OCI-LY7 (cell line): ENCODE results near the gene VIPR2. TPM values are rescaled to one million over a fixed set of nuclear protein-coding genes. Genes with fewer than 3 reads are reported as not detected.

Experiments
- BruUV-seq: library from RNA; stranded (reverse); fragments of 400-500 nt; replicated peaks from 2 replicates; lab custom pipeline; 2021; lab: Mats Ljungman, UMichigan
- CTCF ChIA-PET: fragments of 300-600 bp; sonication (Branson Sonifier 250); formaldehyde crosslinking; loops from one replicate; lab custom pipeline; 2022; ENCODE audit warnings: antibody characterized with exemption; ENCODE audit not compliant: unreplicated experiment; lab: Charles Lee
- POLR2A ChIA-PET: fragments of 300-600 bp; sonication (Branson Sonifier 250); formaldehyde crosslinking; loops from one replicate; lab custom pipeline; 2022; ENCODE audit warnings: antibody characterized with exemption; lab: Charles Lee
- DNase-seq: peaks from one replicate; pipeline ENCODE4 v3.0.0-alpha.2; 2015; ENCODE audit warnings: low spot score
- H2AFZ ChIP-seq: fragments of 200-600 bp; sonication (generic), shearing (Covaris generic); 2 replicates; pipeline ENCODE4 v1.6.1; 2014; ENCODE audit warnings: mild to moderate bottlenecking, antibody characterized with exemption, low read length, moderate library complexity
- H3K27ac ChIP-seq: fragments of 200-600 bp; sonication (generic); 2 replicates; pipeline ENCODE4 v1.5.1; 2014; ENCODE audit warnings: mixed run types, low read depth, mild to moderate bottlenecking, moderate library complexity, low read length, inconsistent platforms; ENCODE audit not compliant: poor library complexity, severe bottlenecking
- H3K36me3 ChIP-seq: fragments of 200-600 bp; sonication (generic); 2 replicates; pipeline ENCODE4 v1.6.1; 2014; ENCODE audit warnings: mild to moderate bottlenecking, antibody characterized with exemption, low read length, moderate library complexity, mixed read lengths; ENCODE audit not compliant: insufficient read depth
- H3K4me1 ChIP-seq: fragments of 200-600 bp; sonication (generic); 2 replicates; pipeline ENCODE4 v1.5.1; 2014; ENCODE audit warnings: mild to moderate bottlenecking, low read length; ENCODE audit not compliant: insufficient read depth, poor library complexity, severe bottlenecking
- H3K4me2 ChIP-seq: fragments of 200-600 bp; sonication (generic); 2 replicates; pipeline ENCODE4 v1.6.1; 2014; ENCODE audit warnings: mild to moderate bottlenecking, low read length
- H3K4me3 ChIP-seq: fragments of 200-600 bp; sonication (generic); 2 replicates; pipeline ENCODE4 v1.5.1; 2014; ENCODE audit warnings: mild to moderate bottlenecking, low read depth, low read length; ENCODE audit not compliant: poor library complexity, severe bottlenecking
- H3K79me2 ChIP-seq: fragments of 200-600 bp; sonication (generic); 2 replicates; pipeline ENCODE4 v1.6.1; 2016; ENCODE audit warnings: low read depth, mild to moderate bottlenecking, low read length, moderate library complexity, mixed read lengths; ENCODE audit not compliant: insufficient read depth
- H3K9me2 ChIP-seq: fragments of 200-600 bp; sonication (generic); 2 replicates; pipeline ENCODE4 v1.6.1; 2016; ENCODE audit warnings: mild to moderate bottlenecking, low read length, mixed read lengths; ENCODE audit not compliant: insufficient read depth
- H3K9me3 ChIP-seq: fragments of 200-600 bp; sonication (generic); 2 replicates; pipeline ENCODE4 v1.6.1; 2014; ENCODE audit warnings: mild to moderate bottlenecking, mixed run types, low read length, mixed read lengths
- H4K20me1 ChIP-seq: fragments of 200-600 bp; sonication (generic); 2 replicates; pipeline ENCODE4 v1.6.1; 2014; ENCODE audit warnings: mild to moderate bottlenecking, antibody characterized with exemption, low read length, moderate library complexity, mixed read lengths; ENCODE audit not compliant: insufficient read depth
- CTCF ChIP-seq: fragments of 200-600 bp; sonication (generic); conservative IDR thresholded peaks from 2 replicates; pipeline ENCODE4 v1.5.1; 2014; ENCODE audit warnings: mild to moderate bottlenecking, antibody characterized with exemption, low read length, moderate library complexity, mixed read lengths
- EZH2phosphoT487 ChIP-seq: fragments of 200-600 bp; sonication (generic); IDR thresholded peaks from 2 replicates; pipeline ENCODE4 v1.6.1; 2018; ENCODE audit warnings: low read depth, borderline replicate concordance, mild to moderate bottlenecking, mixed run types, antibody characterized with exemption, low read length, moderate library complexity, mixed read lengths
- intact Hi-C: fragments of 100-400 bp; cut with micrococcal nuclease; formaldehyde crosslinking; loops from one replicate; pipeline ENCODE4 v1.10.0; 2022; ENCODE audit not compliant: unreplicated experiment
- total RNA-seq, 2 experiments: library from RNA; depleted of rRNA in 1 of 2; stranded (reverse); fragments of >200 nt in 1 of 2; shearing (Covaris generic) in 1 of 2; gene quantifications; 2 replicates each; pipeline ENCODE4 v1.2.3, GENCODE V29; 2014 to 2022

VIPR2 gene
- total RNA-seq, 2 experiments from 2014 or later, result not detected

GRCh38 chr7:159024280-159024951 lies 120.3 kb downstream of the VIPR2 start:
- no peak for TF ChIP-seq EZH2phosphoT487
- no peak for TF ChIP-seq CTCF
- ChIA-PET CTCF (no interaction called here), POLR2A (no interaction called here)
- H3K9me2 ChIP-seq, result no peaks in the 10 kb centered on the region
- no peak for DNase-seq
- no peak overlapping the region for H2AFZ ChIP-seq
- BruUV-seq, result no TSS peak
- H3K79me2 ChIP-seq, result no peaks in the 10 kb centered on the region
- no peaks in the 10 kb centered on the region for H3K36me3 ChIP-seq
- 0 out of 2 replicates have a peak, but pooled peaks cover 6% of the 10 kb centered on the region for H3K9me3 ChIP-seq
- intact Hi-C loops, result no loop called here
- no peaks in the 10 kb centered on the region for H3K4me1 ChIP-seq
- H3K27ac ChIP-seq, result no peak overlapping the region
- H4K20me1 ChIP-seq, result no peaks in the 10 kb centered on the region
- H3K4me3 ChIP-seq, result no peak overlapping the region
- H3K4me2 ChIP-seq, result no peak overlapping the region

- TF ChIP-seq CTCF, result no peak
- no peak for TF ChIP-seq EZH2phosphoT487
- Histone ChIP-seq H3K9me3 (0 out of 2 replicates have a peak, but pooled peaks cover 6% of the 10 kb centered on the region), H3K4me3 (no peak overlapping the region), H2AFZ (no peak overlapping the region), H3K4me1 (no peaks in the 10 kb centered on the region), H3K27ac (no peak overlapping the region), H4K20me1 (no peaks in the 10 kb centered on the region), H3K36me3 (no peaks in the 10 kb centered on the region), H3K79me2 (no peaks in the 10 kb centered on the region), H3K4me2 (no peak overlapping the region), H3K9me2 (no peaks in the 10 kb centered on the region)
- no peak for DNase-seq
- POLR2A ChIA-PET, result no interaction called here
- CTCF ChIA-PET, result no interaction called here
- intact Hi-C loops, result no loop called here
- BruUV-seq, result no TSS peak
Observed at GRCh38 chr7:159023746-159024145, 120.9 kb downstream of the VIPR2 start.

GRCh38 chr7:159023206-159023605 lies 121.5 kb downstream of the VIPR2 start:
- Histone ChIP-seq H3K4me2 (no peak overlapping the region), H2AFZ (no peak overlapping the region)

More at GRCh38 chr7:159023206-159023605, 121.5 kb downstream of the VIPR2 start:
- CTCF ChIA-PET, result no interaction called here
- H3K9me3 ChIP-seq, result 0 out of 2 replicates have a peak, but pooled peaks cover 6% of the 10 kb centered on the region
- no peak overlapping the region for H3K27ac ChIP-seq
- POLR2A ChIA-PET, result no interaction called here
- TF ChIP-seq CTCF, result no peak
- TF ChIP-seq EZH2phosphoT487, result no peak
- H3K4me1 ChIP-seq, result no peaks in the 10 kb centered on the region
- intact Hi-C loops, result no loop called here
- no peaks in the 10 kb centered on the region for H3K79me2 ChIP-seq
- no peaks in the 10 kb centered on the region for H4K20me1 ChIP-seq
- no peaks in the 10 kb centered on the region for H3K9me2 ChIP-seq
- no peak for DNase-seq
- no peaks in the 10 kb centered on the region for H3K36me3 ChIP-seq
- BruUV-seq, result no TSS peak
- no peak overlapping the region for H3K4me3 ChIP-seq
